ENCODE data around the gene TNFAIP8L3. TPM values are rescaled to one million over a fixed set of nuclear protein-coding genes. Genes with fewer than 3 reads are reported as not detected.

TNFAIP8L3 gene
- total RNA-seq, 1 donor from 2014 or later: not detected

DNA sequence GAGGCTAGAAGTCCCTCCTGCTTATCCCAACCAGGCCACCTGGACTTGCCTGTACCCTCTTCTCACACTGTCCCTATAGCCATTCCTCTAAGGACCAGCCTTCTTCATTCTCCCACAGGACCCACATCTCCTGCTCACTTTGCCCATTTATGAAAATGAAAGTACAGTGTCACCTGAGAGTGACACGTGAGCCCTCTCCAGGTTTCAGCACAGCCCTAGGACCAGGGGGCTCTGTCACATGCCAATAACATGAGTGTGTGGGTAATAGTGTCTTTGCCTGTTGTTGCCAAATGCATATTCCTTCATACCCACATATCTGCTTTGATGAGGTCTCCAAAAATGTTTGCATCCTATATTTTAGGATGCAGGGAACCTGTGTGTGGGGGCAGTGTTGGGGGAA, 42.3 kb upstream of the TNFAIP8L3 start:
- Mint-ChIP-seq H3K4me3 (ENCODE audit: unreplicated experiment) (no peak overlapping the region), H3K4me1 (ENCODE audit: low read depth, unreplicated experiment) (no peaks in the 10 kb centered on the region), H3K27me3 (ENCODE audit: unreplicated experiment) (peaks cover 2% of the 10 kb centered on the region), H3K9me3 (ENCODE audit: unreplicated experiment) (peaks cover 6% of the 10 kb centered on the region), H3K27ac (ENCODE audit: unreplicated experiment) (no peak overlapping the region), H3K36me3 (ENCODE audit: unreplicated experiment) (peaks cover 11% of the 10 kb centered on the region)
- no peak for TF ChIP-seq CTCF (IDR thresholded peaks at IDR 0.05; ENCODE audit: partially characterized antibody, unreplicated experiment)
- DNase-seq: no peak

DNA sequence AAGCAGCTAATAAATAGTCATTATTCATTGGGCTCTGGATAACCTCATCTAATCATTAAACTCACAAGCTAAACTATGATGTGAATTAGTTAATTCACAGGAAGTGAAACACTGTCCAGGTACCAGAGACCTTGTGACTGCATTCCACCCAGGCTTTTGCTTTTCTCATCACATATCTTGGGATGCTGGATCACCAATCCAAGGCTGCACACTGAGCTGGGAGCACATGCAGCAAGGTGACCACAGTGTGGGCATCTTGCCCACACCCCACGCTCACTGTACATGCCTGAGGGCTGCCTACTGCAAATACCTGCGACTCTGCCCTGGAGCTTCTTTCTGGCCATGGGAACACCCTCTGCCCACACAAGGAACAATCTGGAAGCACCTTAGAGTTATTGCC, 40.6 kb upstream of the TNFAIP8L3 start:
- Mint-ChIP-seq H3K4me3 (ENCODE audit: unreplicated experiment) (no peak overlapping the region), H3K27ac (ENCODE audit: unreplicated experiment) (no peak overlapping the region), H3K9me3 (ENCODE audit: unreplicated experiment) (peaks cover 2% of the 10 kb centered on the region), H3K27me3 (ENCODE audit: unreplicated experiment) (peaks cover 2% of the 10 kb centered on the region), H3K4me1 (ENCODE audit: low read depth, unreplicated experiment) (no peaks in the 10 kb centered on the region), H3K36me3 (ENCODE audit: unreplicated experiment) (no peaks in the 10 kb centered on the region)
- DNase-seq: no peak
- no peak for TF ChIP-seq CTCF (IDR thresholded peaks at IDR 0.05; ENCODE audit: partially characterized antibody, unreplicated experiment)

- Mint-ChIP-seq H3K9me3 (ENCODE audit: unreplicated experiment) (peaks cover 2% of the 10 kb centered on the region), H3K4me1 (ENCODE audit: low read depth, unreplicated experiment) (no peaks in the 10 kb centered on the region), H3K36me3 (ENCODE audit: unreplicated experiment) (no peaks in the 10 kb centered on the region), H3K27me3 (ENCODE audit: unreplicated experiment) (peaks cover 2% of the 10 kb centered on the region), H3K27ac (ENCODE audit: unreplicated experiment) (no peak overlapping the region), H3K4me3 (ENCODE audit: unreplicated experiment) (no peak overlapping the region)
- no peak for TF ChIP-seq CTCF (IDR thresholded peaks at IDR 0.05; ENCODE audit: partially characterized antibody, unreplicated experiment)
- no peak for DNase-seq
These were observed 39.9 kb upstream of the TNFAIP8L3 start for GRCh38 chr15:51134416-51135199.

DNA sequence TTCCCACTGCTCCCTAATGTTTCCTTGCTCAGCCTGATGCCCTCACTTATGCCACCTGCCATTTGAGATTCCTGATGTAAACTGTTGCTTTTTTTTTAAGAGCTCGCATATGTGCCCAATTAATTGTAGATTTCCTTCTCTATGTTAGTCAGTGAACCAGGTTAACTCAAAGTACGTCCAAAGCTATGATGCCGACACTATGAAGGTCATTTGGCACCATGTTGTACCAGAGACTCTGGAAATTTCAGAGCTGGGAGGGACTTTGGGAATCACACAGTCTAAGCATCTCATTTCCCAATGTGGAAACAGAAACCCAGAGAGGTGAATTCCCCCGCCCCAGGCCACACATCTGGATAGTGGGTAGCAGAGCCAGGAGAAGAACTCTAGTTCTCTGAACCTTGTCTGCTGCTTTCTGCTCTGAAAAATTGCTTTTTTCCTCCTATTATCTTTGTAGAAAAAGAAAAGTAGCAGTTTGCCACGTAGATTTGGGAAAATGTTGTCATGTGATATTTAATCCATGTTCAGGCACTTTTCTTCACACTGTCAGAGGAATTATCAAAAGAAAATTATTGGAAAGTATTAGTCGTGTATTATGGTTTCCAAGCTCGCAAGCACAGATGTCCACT, 38.5 kb upstream of the TNFAIP8L3 start:
- Mint-ChIP-seq H3K36me3 (ENCODE audit: unreplicated experiment) (no peaks in the 10 kb centered on the region), H3K27ac (ENCODE audit: unreplicated experiment) (no peak overlapping the region), H3K9me3 (ENCODE audit: unreplicated experiment) (peaks cover 2% of the 10 kb centered on the region), H3K27me3 (ENCODE audit: unreplicated experiment) (peaks cover 2% of the 10 kb centered on the region), H3K4me1 (ENCODE audit: low read depth, unreplicated experiment) (no peaks in the 10 kb centered on the region), H3K4me3 (ENCODE audit: unreplicated experiment) (no peak overlapping the region)
- DNase-seq: no peak
- no peak for TF ChIP-seq CTCF (IDR thresholded peaks at IDR 0.05; ENCODE audit: partially characterized antibody, unreplicated experiment)
